Erythroblast (primary cell): Measurements from ENCODE around the gene FAM3B.

Source experiments
- GATA1 ChIP-seq: IDR thresholded peaks from 2 replicates; pipeline ENCODE4 v1.6.1; 2011; ENCODE audit warnings: low read depth, mild to moderate bottlenecking, control low read depth, low read length, moderate library complexity
- POLR2A ChIP-seq: IDR thresholded peaks from 2 replicates; pipeline ENCODE4 v1.6.1; 2011; ENCODE audit warnings: mild to moderate bottlenecking, low read length

DNA sequence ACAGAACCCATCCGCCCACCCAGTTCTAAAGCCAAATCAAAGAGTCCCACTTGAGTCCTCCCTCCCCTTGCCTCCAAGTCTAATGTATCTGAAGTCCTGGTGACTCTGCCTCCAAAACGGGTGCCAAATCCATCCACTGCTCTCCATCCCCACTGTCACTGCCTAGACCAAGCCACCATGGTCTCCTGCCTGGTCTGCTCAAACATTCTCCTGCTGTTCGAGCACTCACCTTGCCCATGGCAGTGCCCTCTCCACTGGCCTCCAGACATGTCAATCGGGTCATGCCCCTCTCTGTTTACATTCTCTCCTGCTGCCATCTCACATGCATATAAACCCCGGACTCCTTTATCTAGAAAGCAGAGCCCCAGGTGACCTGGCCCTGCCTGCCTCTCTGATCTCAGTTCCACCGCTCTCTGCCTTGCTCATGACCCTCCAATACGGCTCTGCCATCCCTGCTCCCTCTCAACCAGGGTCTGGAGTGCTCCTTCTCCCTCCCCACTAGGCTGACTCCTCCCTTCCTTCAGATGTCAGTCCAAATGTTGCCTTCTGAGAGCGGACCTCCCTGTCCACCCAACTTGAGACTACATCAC, 77.4 kb downstream of the FAM3B start:
- TF ChIP-seq POLR2A (no peak), GATA1 (no peak)
